ENCODE data around the gene UBE4A.

The UBE4A gene

GRCh38 chr11:118359295-118359958 lies at the start of gene UBE4A:
TSS of gene UBE4A (plus strand) at chr11:118359600. CDS start at chr11:118365081, 5,481 bp downstream.
- DNase-seq (ENCODE audit: low spot score) (peak; percentile 84), FAIRE-seq (peak; percentile 52)

GRCh38 chr11:118310271-118310670 lies 49.1 kb upstream of the UBE4A start:
- no peak for FAIRE-seq
- DNase-seq (ENCODE audit: low spot score): no peak

- DNase-seq (ENCODE audit: low spot score): no peak
Observed at GRCh38 chr11:118310781-118311485, 48.5 kb upstream of the UBE4A start.

GRCh38 chr11:118311518-118311917 lies 47.9 kb upstream of the UBE4A start:
- DNase-seq (ENCODE audit: low spot score): no peak
- no peak for FAIRE-seq

More at GRCh38 chr11:118310781-118311485, 48.5 kb upstream of the UBE4A start:
- no peak for FAIRE-seq

- DNase-seq (ENCODE audit: low spot score) (no peak), FAIRE-seq (no peak)
Observed at GRCh38 chr11:118312328-118312727, 47.1 kb upstream of the UBE4A start.

- no peak for DNase-seq (ENCODE audit: low spot score)
- no peak for FAIRE-seq
Observed at GRCh38 chr11:118313242-118313641, 46.2 kb upstream of the UBE4A start.

GRCh38 chr11:118314988-118315411 lies 44.4 kb upstream of the UBE4A start:
- no peak for FAIRE-seq
- DNase-seq (ENCODE audit: low spot score): no peak

GRCh38 chr11:118318124-118318523 lies 41.3 kb upstream of the UBE4A start:
- DNase-seq (ENCODE audit: low spot score) (no peak), FAIRE-seq (no peak)

GRCh38 chr11:118318581-118319336 lies 40.6 kb upstream of the UBE4A start:
- DNase-seq (ENCODE audit: low spot score) (no peak), FAIRE-seq (no peak)

GRCh38 chr11:118319337-118319707 lies 40.1 kb upstream of the UBE4A start:
- FAIRE-seq (no peak), DNase-seq (ENCODE audit: low spot score) (no peak)

GRCh38 chr11:118320515-118320914 lies 38.9 kb upstream of the UBE4A start:
- FAIRE-seq (no peak), DNase-seq (ENCODE audit: low spot score) (no peak)

GRCh38 chr11:118321386-118322082 lies 37.9 kb upstream of the UBE4A start:
- DNase-seq (ENCODE audit: low spot score) (no peak), FAIRE-seq (no peak)

- FAIRE-seq (no peak), DNase-seq (ENCODE audit: low spot score) (no peak)
Observed at GRCh38 chr11:118322721-118323120, 36.7 kb upstream of the UBE4A start.

- FAIRE-seq (no peak), DNase-seq (ENCODE audit: low spot score) (no peak)
Observed at GRCh38 chr11:118325283-118325682, 34.1 kb upstream of the UBE4A start.

- FAIRE-seq: no peak
- DNase-seq (ENCODE audit: low spot score): no peak
Observed at GRCh38 chr11:118328745-118329144, 30.7 kb upstream of the UBE4A start.

- no peak for FAIRE-seq
- DNase-seq (ENCODE audit: low spot score): no peak
Observed at GRCh38 chr11:118334745-118335144, 24.7 kb upstream of the UBE4A start.

- no peak for DNase-seq (ENCODE audit: low spot score)
- FAIRE-seq: no peak
Observed at GRCh38 chr11:118338637-118339061, 20.8 kb upstream of the UBE4A start.

GRCh38 chr11:118339281-118339961 lies 20.0 kb upstream of the UBE4A start:
- FAIRE-seq: no peak
- DNase-seq (ENCODE audit: low spot score): no peak

GRCh38 chr11:118340449-118340848 lies 19.0 kb upstream of the UBE4A start:
- DNase-seq (ENCODE audit: low spot score) (no peak), FAIRE-seq (no peak)

- no peak for DNase-seq (ENCODE audit: low spot score)
- no peak for FAIRE-seq
Observed at GRCh38 chr11:118341261-118341660, 18.1 kb upstream of the UBE4A start.

Measured in RCC 7860 (cell line).